SH-SY5Y (cell line): ENCODE results near the gene PTPRC.

ENCODE experiments used
- GATA2 ChIP-seq: IDR thresholded peaks from 2 replicates; pipeline ENCODE4 v1.6.1; 2011; ENCODE audit warnings: mild to moderate bottlenecking, low read depth, low read length
- GATA3 ChIP-seq: IDR thresholded peaks from 2 replicates; pipeline ENCODE4 v1.6.1; 2011; ENCODE audit warnings: low read depth, mild to moderate bottlenecking, low read length, moderate library complexity

- TF ChIP-seq GATA2 (no peak), GATA3 (no peak)
Observed at GRCh38 chr1:198667186-198667585, 28.3 kb downstream of the PTPRC start.
